Measurements from ENCODE around the gene ZNF701. TPM values are rescaled to one million over a fixed set of nuclear protein-coding genes. Genes with fewer than 3 reads are reported as not detected.

Gene ZNF701
- total and polyA plus RNA-seq, 2 of the 8 experiments (the other 6 are each of a cell fraction or from before 2014, with no cell fraction given), result 4.9 to 18.7 TPM

DNA sequence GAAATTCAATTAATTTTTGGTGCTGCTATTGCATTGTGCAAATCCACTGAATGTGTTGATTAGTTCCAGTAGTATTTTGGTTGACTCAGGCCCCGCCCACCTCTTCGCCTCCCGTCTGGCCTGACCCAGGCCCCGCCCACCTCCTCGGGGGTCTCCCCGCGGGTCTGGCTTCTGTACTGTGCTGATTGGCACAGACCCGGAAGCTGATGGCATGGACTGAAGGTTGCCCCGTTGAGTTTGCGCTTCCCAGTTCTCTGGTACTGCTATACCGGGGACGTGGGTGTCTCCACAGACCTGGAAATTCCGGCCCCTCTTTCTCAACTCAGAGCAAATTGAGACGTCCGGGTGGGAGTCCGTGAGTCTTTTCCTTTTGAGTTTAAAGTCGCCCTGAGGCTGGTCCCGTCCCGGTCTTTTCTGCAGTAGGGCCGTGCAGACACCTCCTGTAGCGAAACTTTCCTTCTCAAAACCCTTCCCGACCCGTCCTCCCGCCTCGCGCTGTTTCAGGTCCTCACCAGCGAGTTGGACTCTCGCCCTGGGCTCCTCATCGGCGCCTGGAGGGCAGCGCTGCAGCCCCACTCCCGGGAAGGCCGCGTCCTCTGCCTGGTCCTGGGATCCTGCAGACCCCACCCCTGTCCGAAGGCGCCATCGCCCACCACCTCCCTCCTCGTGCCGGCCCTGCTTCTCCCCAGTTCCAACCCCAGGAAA is 14.8 kb downstream of the ZNF701 start (continued):
- TF ChIP-seq KDM1A (IDR thresholded peaks at IDR 0.05; ENCODE audit: borderline replicate concordance, low read length) (no peak), SAP30 (IDR thresholded peaks at IDR 0.05; ENCODE audit: insufficient read depth, insufficient replicate concordance, low read length) (no peak)
